IgD-negative memory B cell (primary cell): ENCODE results near the gene IL1F10. TPM values are rescaled to one million over a fixed set of nuclear protein-coding genes. Genes with fewer than 3 reads are reported as not detected.

Experiments used
- H3K27ac Mint-ChIP-seq, 3 donors: one replicate each; pipeline ENCODE4 v1.8.0; 2020 to 2022; ENCODE audit warnings: mild to moderate bottlenecking in 3 of 3, mixed read lengths in 3 of 3, moderate library complexity in 1 of 3
- H3K27me3 Mint-ChIP-seq: one replicate; pipeline ENCODE4 v1.8.0; 2021; ENCODE audit warnings: mixed read lengths
- H3K36me3 Mint-ChIP-seq: one replicate; pipeline ENCODE4 v1.8.0; 2020; ENCODE audit warnings: mild to moderate bottlenecking, mixed read lengths
- H3K4me1 Mint-ChIP-seq, 3 donors: one replicate each; pipeline ENCODE4 v1.8.0; 2020 to 2022; ENCODE audit warnings: mixed read lengths in 3 of 3, mild to moderate bottlenecking in 1 of 3
- H3K4me3 Mint-ChIP-seq, 4 donors: one replicate each; pipeline ENCODE4 v1.8.0; 2020 to 2022; ENCODE audit warnings: mild to moderate bottlenecking in 4 of 4, mixed read lengths in 4 of 4, moderate library complexity in 3 of 4
- H3K9me3 Mint-ChIP-seq, 3 donors: one replicate each; pipeline ENCODE4 v1.8.0; 2020 to 2021; ENCODE audit warnings: mixed read lengths in 3 of 3, mild to moderate bottlenecking in 1 of 3
- polyA plus RNA-seq: library from polyadenylated mRNA; unstranded; fragments of 300-500 nt; fragmentation: Illumina TruSeq; gene quantifications from one replicate; pipeline ENCODE4 v1.2.3, GENCODE V29; 2021

Gene IL1F10
- polyA plus RNA-seq, 1 donor from 2014 or later, result not detected

GRCh38 chr2:113119111-113119510, 51.3 kb downstream of the IL1F10 start:
- H3K27me3 Mint-ChIP-seq, result no peaks in the 10 kb centered on the region
- H3K36me3 Mint-ChIP-seq, result peaks cover 2% of the 10 kb centered on the region
- no peak overlapping the region for H3K4me3 Mint-ChIP-seq
- no peak overlapping the region for H3K27ac Mint-ChIP-seq
- H3K9me3 Mint-ChIP-seq, result no peaks in the 10 kb centered on the region
- H3K4me1 Mint-ChIP-seq, result peaks cover 8 to 21% (median 16%) of the 10 kb centered on the region in 3 donors

GRCh38 chr2:113120861-113121260, 53.1 kb downstream of the IL1F10 start:
- peaks cover 2% of the 10 kb centered on the region for H3K27me3 Mint-ChIP-seq
- peaks cover 2% of the 10 kb centered on the region for H3K36me3 Mint-ChIP-seq
- peak overlapping the region in 1 of 4 donors; percentile 0 for H3K4me3 Mint-ChIP-seq
- peaks cover 8 to 25% (median 22%) of the 10 kb centered on the region in 3 donors for H3K4me1 Mint-ChIP-seq
- no peak overlapping the region for H3K27ac Mint-ChIP-seq
- H3K9me3 Mint-ChIP-seq, result no peaks in the 10 kb centered on the region

DNA sequence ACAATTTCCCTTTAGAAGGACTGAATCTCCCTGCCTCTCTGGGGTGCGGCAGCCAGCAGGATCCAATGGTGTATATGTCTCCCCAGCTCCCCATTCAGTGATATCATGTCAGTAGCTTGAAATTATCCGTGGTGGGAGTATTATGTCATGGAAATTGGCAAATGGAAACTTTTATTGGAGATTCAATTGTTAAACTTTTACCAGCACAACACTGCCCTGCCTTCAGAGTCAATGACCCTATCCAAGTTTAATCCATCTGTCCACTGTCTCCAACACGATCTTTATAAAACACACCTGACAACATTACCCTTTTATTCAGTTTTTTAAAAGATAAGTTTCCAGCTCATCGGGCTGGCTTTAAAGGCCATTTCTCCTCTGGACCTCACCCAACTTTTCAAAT, 54.6 kb downstream of the IL1F10 start:
- no peak overlapping the region for H3K4me3 Mint-ChIP-seq
- H3K9me3 Mint-ChIP-seq, result no peaks in the 10 kb centered on the region
- peaks cover 8 to 18% (median 16%) of the 10 kb centered on the region in 3 donors for H3K4me1 Mint-ChIP-seq
- no peak overlapping the region for H3K27ac Mint-ChIP-seq
- H3K27me3 Mint-ChIP-seq, result peaks cover 2% of the 10 kb centered on the region
- peaks cover 2% of the 10 kb centered on the region for H3K36me3 Mint-ChIP-seq

GRCh38 chr2:113123726-113124125, 56.0 kb downstream of the IL1F10 start:
- H3K4me1 Mint-ChIP-seq, result peaks cover 8 to 18% (median 16%) of the 10 kb centered on the region in 3 donors
- H3K36me3 Mint-ChIP-seq, result peaks cover 2% of the 10 kb centered on the region
- no peak overlapping the region for H3K27ac Mint-ChIP-seq
- no peak overlapping the region for H3K4me3 Mint-ChIP-seq
- no peaks in the 10 kb centered on the region for H3K9me3 Mint-ChIP-seq
- peaks cover 2% of the 10 kb centered on the region for H3K27me3 Mint-ChIP-seq

DNA sequence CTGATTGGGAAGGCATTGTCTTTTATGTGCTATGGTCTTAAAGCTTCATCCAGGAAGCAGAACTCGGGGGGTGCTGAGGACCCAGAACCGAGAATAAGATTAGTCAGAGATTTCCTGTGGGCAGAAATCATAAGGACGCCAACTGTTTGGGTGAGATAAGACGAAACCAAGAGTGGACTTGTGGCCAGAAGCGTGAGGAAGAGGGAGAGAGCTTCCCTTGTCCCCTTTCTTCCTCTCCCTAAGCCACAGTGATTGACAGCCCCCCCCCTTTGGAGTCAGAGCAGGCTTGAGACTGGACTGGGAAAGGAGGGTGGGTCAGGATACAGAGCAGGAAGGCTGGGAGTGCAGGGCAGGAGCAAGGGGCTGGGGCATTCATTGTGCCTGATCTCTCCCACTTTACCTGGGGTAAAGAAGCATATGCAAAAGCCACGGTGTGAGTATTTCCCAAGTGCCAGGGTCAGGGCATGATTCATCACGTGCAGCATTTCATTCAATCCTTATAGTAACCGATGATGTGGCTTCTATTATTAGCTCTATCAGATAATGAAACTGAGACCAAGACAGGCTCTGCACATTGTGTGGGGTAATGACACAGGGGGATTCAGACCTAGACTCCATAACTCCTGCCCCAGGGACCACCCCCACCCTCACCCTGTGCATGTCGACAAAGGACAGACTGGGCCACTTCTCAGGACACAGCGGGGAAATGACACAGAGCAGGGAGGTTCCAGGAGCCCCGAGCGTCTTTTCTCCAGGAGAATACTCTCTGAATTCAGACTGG, 56.6 kb downstream of the IL1F10 start:
- Mint-ChIP-seq H3K36me3 (peaks cover 2% of the 10 kb centered on the region), H3K9me3 (no peaks in the 10 kb centered on the region), H3K27me3 (peaks cover 2% of the 10 kb centered on the region), H3K4me1 (peaks cover 8 to 16% (median 16%) of the 10 kb centered on the region in 3 donors), H3K27ac (peak overlapping the region in 1 of 3 donors; percentile 57), H3K4me3 (no peak overlapping the region)

Other genes with a start within 250 kb of the IL1F10 start
- gene IL1B, start 231.2 kb upstream of the IL1F10 start, polyA plus RNA-seq, result not detected
- gene IL37, start 156.8 kb upstream of the IL1F10 start, polyA plus RNA-seq, result not detected
- gene IL36G, start 90.0 kb upstream of the IL1F10 start, polyA plus RNA-seq, result not detected
- not detected for gene IL36A, start 62.5 kb upstream of the IL1F10 start, polyA plus RNA-seq
- gene IL36B, start 15.1 kb upstream of the IL1F10 start, polyA plus RNA-seq, result not detected
- gene IL36RN, start 8.8 kb upstream of the IL1F10 start, polyA plus RNA-seq, result not detected
- not detected for gene IL1RN, start 59.6 kb downstream of the IL1F10 start, polyA plus RNA-seq
- gene PSD4, start 106.0 kb downstream of the IL1F10 start, polyA plus RNA-seq, result 36.4 TPM
- 0.85 TPM for gene PAX8, start 211.0 kb downstream of the IL1F10 start, polyA plus RNA-seq